H1 (cell line): Measurements from ENCODE around the gene PRR27. TPM values are rescaled to one million over a fixed set of nuclear protein-coding genes. Genes with fewer than 3 reads are reported as not detected.

Experiments
- CTCF ChIA-PET: fragments of 300-600 bp; sonication (Branson Sonifier 250); formaldehyde crosslinking; loops from one replicate; lab custom pipeline; 2021; ENCODE audit not compliant: partially characterized antibody; lab: Charles Lee
- POLR2A ChIA-PET: fragments of 300-600 bp; sonication (Branson Sonifier 250); formaldehyde crosslinking; loops from one replicate; lab custom pipeline; 2021; ENCODE audit warnings: inconsistent platforms; ENCODE audit not compliant: partially characterized antibody; lab: Charles Lee
- DNase-seq, 2 experiments: peaks; one replicate each; pipeline versions ENCODE4 v3.0.0 to v3.0.0-alpha.2; 2010 to 2022; ENCODE audit warnings: low spot score in 2 of 2, low read depth in 1 of 2, mixed read lengths in 1 of 2
- FAIRE-seq: peaks from 2 replicates; lab custom pipeline; 2011; peaks lifted over from hg19 to GRCh38; lab: Jason Lieb, UNC
- H2AFZ ChIP-seq: 2 replicates; pipeline ENCODE4 v1.8.1; 2012; ENCODE audit warnings: low read length, inconsistent platforms
- H2AK5ac ChIP-seq: 2 replicates; pipeline ENCODE4 v1.6.1; 2013; ENCODE audit warnings: low read depth, low read length
- H2BK120ac ChIP-seq: replicated peaks from 2 replicates; pipeline ENCODE3; 2013; ENCODE audit warnings: low read depth, low read length, inconsistent platforms
- H2BK12ac ChIP-seq: 2 replicates; pipeline ENCODE4 v1.6.1; 2013; ENCODE audit warnings: low read depth, low read length
- H2BK15ac ChIP-seq: 2 replicates; pipeline ENCODE4 v1.6.1; 2013; ENCODE audit warnings: low read length
- H2BK20ac ChIP-seq: 2 replicates; pipeline ENCODE4 v1.6.1; 2013; ENCODE audit warnings: low read length
- H2BK5ac ChIP-seq: 2 replicates; pipeline ENCODE4 v1.6.1; 2013; ENCODE audit warnings: low read depth, low read length
- H3K14ac ChIP-seq: 2 replicates; pipeline ENCODE4 v1.6.1; 2013; ENCODE audit warnings: inconsistent platforms; ENCODE audit not compliant: insufficient read length
- H3K18ac ChIP-seq: 2 replicates; pipeline ENCODE4 v1.6.1; 2013; ENCODE audit warnings: low read length; ENCODE audit errors: extremely low read depth
- H3K23ac ChIP-seq: 2 replicates; pipeline ENCODE4 v1.6.1; 2013; ENCODE audit warnings: inconsistent platforms; ENCODE audit not compliant: insufficient read length
- H3K23me2 ChIP-seq: 2 replicates; pipeline ENCODE4 v1.6.1; 2013; ENCODE audit warnings: low read depth, low read length
- H3K27ac ChIP-seq: 2 replicates; pipeline ENCODE4 v1.6.1; 2011; ENCODE audit warnings: low read depth, low read length, inconsistent platforms
- H3K27me3 ChIP-seq, 4 experiments: replicated peaks in 1 of 4; 1 replicate in 1 of 4; 2 replicates in 3 of 4; pipeline versions ENCODE4 v1.6.1 to v1.8.1; 2011 to 2013; ENCODE audit warnings: low read length in 3 of 4, mild to moderate bottlenecking in 3 of 4, inconsistent platforms in 2 of 4, mixed read lengths in 2 of 4, moderate library complexity in 1 of 4; ENCODE audit not compliant: control insufficient read depth in 3 of 4, insufficient read depth in 3 of 4; ENCODE audit errors: extremely low read depth in 1 of 4
- H3K36me3 ChIP-seq, 4 experiments: 2 replicates each; pipeline versions ENCODE4 v1.6.1 to v1.8.1; 2011 to 2013; ENCODE audit warnings: mild to moderate bottlenecking in 4 of 4, low read length in 3 of 4, moderate library complexity in 2 of 4, control low read depth in 1 of 4, inconsistent platforms in 1 of 4; ENCODE audit not compliant: insufficient read depth in 4 of 4, control insufficient read depth in 2 of 4
- H3K4ac ChIP-seq: replicated peaks from 2 replicates; pipeline ENCODE3; 2013; ENCODE audit warnings: low read length, low read depth, mixed read lengths, inconsistent platforms; ENCODE audit not compliant: insufficient read length
- H3K4me1 ChIP-seq, 4 experiments: replicated peaks in 1 of 4; 1 replicate in 1 of 4; 2 replicates in 3 of 4; pipeline versions ENCODE4 v1.6.1 to v1.8.1; 2011 to 2013; ENCODE audit warnings: low read length in 3 of 4, inconsistent platforms in 2 of 4, mixed read lengths in 1 of 4; ENCODE audit not compliant: insufficient read depth in 4 of 4, control insufficient read depth in 3 of 4
- H3K4me2 ChIP-seq, 2 experiments: 2 replicates each; pipeline versions ENCODE4 v1.6.1 to v1.8.1; 2011 to 2013; ENCODE audit warnings: low read depth in 2 of 2, low read length in 2 of 2, control low read depth in 1 of 2, inconsistent platforms in 1 of 2, mild to moderate bottlenecking in 1 of 2; ENCODE audit not compliant: insufficient read depth in 1 of 2
- H3K4me3 ChIP-seq, 4 experiments: fragments of 200-600, 300-600 bp in 1 of 4; sonication (generic), shearing (Covaris generic), sonication (Bioruptor Twin) in 1 of 4; 2 replicates each; pipeline versions ENCODE4 v1.5.1 to v1.8.1; 2011 to 2016; ENCODE audit warnings: low read length in 4 of 4, low read depth in 3 of 4, control low read depth in 2 of 4, inconsistent platforms in 2 of 4, mild to moderate bottlenecking in 2 of 4, mixed read lengths in 1 of 4, moderate library complexity in 1 of 4; ENCODE audit not compliant: insufficient read depth in 2 of 4; ENCODE audit errors: extremely low read depth in 1 of 4
- H3K56ac ChIP-seq: replicated peaks from 2 replicates; pipeline ENCODE3; 2013; ENCODE audit warnings: low read depth, mild to moderate bottlenecking, mixed read lengths, low read length, inconsistent platforms; ENCODE audit not compliant: insufficient read length
- H3K79me1 ChIP-seq: 2 replicates; pipeline ENCODE4 v1.6.1; 2013; ENCODE audit warnings: low read depth, low read length, control low read depth
- H3K79me2 ChIP-seq, 2 experiments: 2 replicates each; pipeline versions ENCODE4 v1.6.1 to v1.8.1; 2012 to 2013; ENCODE audit warnings: low read length in 2 of 2, mild to moderate bottlenecking in 2 of 2, inconsistent platforms in 1 of 2; ENCODE audit not compliant: insufficient read depth in 2 of 2, control insufficient read depth in 1 of 2
- H3K9ac ChIP-seq, 4 experiments: replicated peaks in 1 of 4; 1 replicate in 1 of 4; 2 replicates in 3 of 4; pipeline versions ENCODE4 v1.6.1 to v1.8.1; 2011 to 2013; ENCODE audit warnings: low read depth in 3 of 4, low read length in 3 of 4, control low read depth in 2 of 4, mild to moderate bottlenecking in 2 of 4, moderate library complexity in 2 of 4, inconsistent platforms in 1 of 4; ENCODE audit errors: extremely low read depth in 1 of 4
- H3K9me3 ChIP-seq, 2 experiments: 2 replicates each; pipeline versions ENCODE4 v1.6.1 to v1.8.1; 2012 to 2013; ENCODE audit warnings: mild to moderate bottlenecking in 2 of 2, moderate library complexity in 2 of 2, control low read depth in 1 of 2, inconsistent platforms in 1 of 2, low read depth in 1 of 2, low read length in 1 of 2, mixed read lengths in 1 of 2; ENCODE audit not compliant: insufficient read depth in 2 of 2
- H4K20me1 ChIP-seq, 2 experiments: replicated peaks in 1 of 2; 2 replicates each; pipeline versions ENCODE3 to v1.8.1; 2011 to 2013; ENCODE audit warnings: inconsistent platforms in 2 of 2, low read length in 2 of 2, mild to moderate bottlenecking in 1 of 2; ENCODE audit not compliant: insufficient read depth in 2 of 2, control insufficient read depth in 1 of 2
- H4K5ac ChIP-seq: 2 replicates; pipeline ENCODE4 v1.6.1; 2013; ENCODE audit warnings: low read length, low read depth, mixed read lengths, inconsistent platforms; ENCODE audit not compliant: insufficient read length
- H4K8ac ChIP-seq: 2 replicates; pipeline ENCODE4 v1.8.0; 2013; ENCODE audit warnings: mild to moderate bottlenecking, moderate library complexity, low read length, inconsistent platforms; ENCODE audit not compliant: insufficient read depth; ENCODE audit errors: extremely low read depth
- H4K91ac ChIP-seq: replicated peaks from 2 replicates; pipeline ENCODE3; 2013; ENCODE audit warnings: low read length, mixed read lengths, inconsistent platforms; ENCODE audit not compliant: insufficient read length
- CTCF ChIP-seq, 3 experiments: IDR thresholded peaks; 1 replicate in 2 of 3; 2 replicates in 1 of 3; pipeline versions ENCODE4 v1.5.1 to v1.6.1; 2011; ENCODE audit warnings: low read length in 3 of 3, mild to moderate bottlenecking in 3 of 3, inconsistent platforms in 2 of 3, low read depth in 1 of 3, moderate library complexity in 1 of 3; ENCODE audit not compliant: insufficient read depth in 1 of 3; ENCODE audit errors: control extremely low read depth in 1 of 3
- GABPA ChIP-seq: IDR thresholded peaks from 2 replicates; pipeline ENCODE4 v1.6.1; 2011; ENCODE audit warnings: mild to moderate bottlenecking, low read length, moderate library complexity, borderline replicate concordance; ENCODE audit not compliant: insufficient read depth
- MAX ChIP-seq: IDR thresholded peaks from 2 replicates; pipeline ENCODE4 v1.6.1; 2012; ENCODE audit warnings: inconsistent platforms
- PHF8 ChIP-seq: fragments of 200-600 bp; sonication (generic); conservative IDR thresholded peaks from 2 replicates; pipeline ENCODE4 v1.7.1; 2012; ENCODE audit warnings: low read depth, mild to moderate bottlenecking, inconsistent platforms, low read length, moderate library complexity
- TEAD4 ChIP-seq: IDR thresholded peaks from 2 replicates; pipeline ENCODE4 v1.6.1; 2012; ENCODE audit warnings: low read depth, low read length, inconsistent platforms, mixed read lengths
- WGBS, 2 experiments: shearing (Covaris generic) in 1 of 2; methylation state at CpG; one replicate each; pipeline versions ENCODE4 v1.1.6 to v1.1.7; 2013 to 2015; ENCODE audit warnings: low lambda C conversion rate in 2 of 2, mixed read lengths in 2 of 2, inconsistent platforms in 1 of 2, low coverage in 1 of 2, missing lambda C conversion rate in 1 of 2; ENCODE audit not compliant: insufficient replicate concordance in 2 of 2, insufficient coverage in 1 of 2, insufficient read length in 1 of 2; ENCODE audit errors: extremely low coverage in 1 of 2, missing lambda C conversion rate in 1 of 2; 5-methylcytosine and 5-hydroxymethylcytosine counted together
- polyA plus RNA-seq, 7 experiments: library from polyadenylated mRNA; depleted of rRNA in 3 of 7; stranded (reverse) in 5 of 7; unstranded in 2 of 7; fragments of >200 nt in 5 of 7; fragments of 200-250 nt in 2 of 7; gene quantifications; 1 replicate in 5 of 7; 2 replicates in 1 of 7; 4 replicates in 1 of 7; pipeline versions ENCODE4 v1.2.1 to v1.2.3, GENCODE V29; 2011 to 2013; ENCODE audit warnings: missing spikeins in 2 of 7, mixed read lengths in 2 of 7
- total RNA-seq: library from RNA; stranded (reverse); fragmentation: NEBNext Ultra II Directional; extraction: Animal tissue kit (Norgen Biotek cat#: 25700); gene quantifications from 2 replicates; pipeline ENCODE4 v1.2.1, GENCODE V29; 2021

Gene PRR27
- total and polyA plus RNA-seq, 2 of the 8 experiments (the other 6 are each of a cell fraction or from before 2014, with no cell fraction given), result not detected

- no peak overlapping the region for H3K27ac ChIP-seq
- H3K56ac ChIP-seq, result no peak overlapping the region
- H3K79me2 ChIP-seq, result no peaks in the 10 kb centered on the region
- ChIA-PET CTCF (interaction anchor here (1.0 to 2.6 kb wide), 4 partner anchors 10 to 303 kb away, joined by 4 to 12 read pairs (median 5); no protein-coding TSS in a partner anchor), POLR2A (no interaction called here)
- no peak overlapping the region for H4K91ac ChIP-seq
- H2BK120ac ChIP-seq, result no peak overlapping the region
- H4K8ac ChIP-seq, result no peak overlapping the region
- no peaks in the 10 kb centered on the region for H3K9me3 ChIP-seq
- H3K14ac ChIP-seq, result no peak overlapping the region
- H4K5ac ChIP-seq, result no peak overlapping the region
- DNase-seq (no peak), FAIRE-seq (no peak)
- H3K18ac ChIP-seq, result no peak overlapping the region
- no peaks in the 10 kb centered on the region for H3K4me1 ChIP-seq
- H3K4ac ChIP-seq, result no peak overlapping the region
- H3K9ac ChIP-seq, result no peak overlapping the region
- H2AFZ ChIP-seq, result peak overlapping the region; percentile 86
- H3K23me2 ChIP-seq, result no peaks in the 10 kb centered on the region
- no peak overlapping the region for H2AK5ac ChIP-seq
- H2BK15ac ChIP-seq, result no peak overlapping the region
- no peaks in the 10 kb centered on the region for H3K36me3 ChIP-seq
- WGBS, 2 experiments, result 68% methylated on average over 2 of the region's 2 CpGs; no CpG with 5 or more reads in 1 of the 2 experiments
- H3K4me2 ChIP-seq, result no peak overlapping the region
- no peaks in the 10 kb centered on the region for H4K20me1 ChIP-seq
- H3K23ac ChIP-seq, result no peak overlapping the region
- no peak overlapping the region for H2BK20ac ChIP-seq
- no peak overlapping the region; the same call in 1 of the 2 replicates for H2BK5ac ChIP-seq
- H3K27me3 ChIP-seq, result no peaks in the 10 kb centered on the region
- no peak overlapping the region for H3K4me3 ChIP-seq
- no peaks in the 10 kb centered on the region for H3K79me1 ChIP-seq
- TF ChIP-seq PHF8 (no peak), CTCF (IDR thresholded peaks at IDR 0.05; ENCODE audit: control extremely low read depth in 1 of 3, insufficient read depth in 1 of 3, low read depth in 1 of 3, low read length in 3 of 3) (no peak), GABPA (no peak), TEAD4 (0 out of 2 replicates have a peak, but pooled peaks have one; percentile 42), MAX (no peak)
- H2BK12ac ChIP-seq, result no peak overlapping the region
Measured at GRCh38 chr4:70197842-70198241, 43.8 kb downstream of the PRR27 start.
